Measurements from ENCODE around the gene PTBP1. TPM values are rescaled to one million over a fixed set of nuclear protein-coding genes. Genes with fewer than 3 reads are reported as not detected.

The PTBP1 gene
- polyA plus RNA-seq, 3 donors, result 62.4 to 117 (median 81.6) TPM

- Mint-ChIP-seq H3K9me3 (no peaks in the 10 kb centered on the region), H3K36me3 (peaks cover 29 to 65% of the 10 kb centered on the region in 2 donors), H3K4me1 (peaks cover 28% of the 10 kb centered on the region), H3K27ac (peak overlapping the region in 1 of 7 donors; percentile 66), H3K4me3 (no peak overlapping the region), H3K27me3 (ENCODE audit: low read depth in 3 of 3) (no peaks in the 10 kb centered on the region)
- Histone ChIP-seq H3K4me3 (replicated peaks in 1 of 3; ENCODE audit: low read depth in 2 of 3, low read length in 3 of 3) (no peak overlapping the region), H3K4me2 (replicated peaks; ENCODE audit: extremely low read depth, low read length, poor library complexity, severe bottlenecking) (no peak overlapping the region), H3K9ac (ENCODE audit: insufficient read depth, low read length, poor library complexity, severe bottlenecking) (no peak overlapping the region), H3K27ac (ENCODE audit: low read depth in 1 of 2, low read length in 2 of 2) (no peak overlapping the region), H4K20me1 (ENCODE audit: insufficient read depth, low read length) (peaks cover 98% of the 10 kb centered on the region), H3K9me3 (replicated peaks in 1 of 2; ENCODE audit: control insufficient read depth in 1 of 2, insufficient read depth in 1 of 2, low read length in 2 of 2) (no peaks in the 10 kb centered on the region), H2AFZ (ENCODE audit: insufficient read depth, low read depth, low read length, poor library complexity, severe bottlenecking) (no peak overlapping the region), H3K79me2 (ENCODE audit: insufficient read depth, low read length) (peaks cover 98% of the 10 kb centered on the region), H3K27me3 (ENCODE audit: control insufficient read depth in 2 of 2, insufficient read depth in 2 of 2, low read length in 2 of 2) (no peaks in the 10 kb centered on the region), H3K36me3 (replicated peaks in 1 of 2; ENCODE audit: control insufficient read depth in 1 of 2, insufficient read depth in 2 of 2, low read length in 2 of 2) (peaks cover 55 to 76% of the 10 kb centered on the region in 2 donors), H3K4me1 (ENCODE audit: control insufficient read depth in 1 of 2, insufficient read depth in 2 of 2, low read length in 2 of 2) (peaks cover 33 to 40% of the 10 kb centered on the region in 2 donors)
- no peak for DNase-seq
- intact Hi-C loops (cut with micrococcal nuclease), result no loop called here
- 90% methylated on average over 24 of the region's 28 CpGs for WGBS (ENCODE audit: insufficient coverage)
- no peak for TF ChIP-seq CTCF (IDR thresholded peaks at IDR 0.05)
Measured at GRCh38 chr19:802498-803098, 5.3 kb downstream of the PTBP1 start.

- 96% methylated on average over 15 of the region's 17 CpGs for WGBS (ENCODE audit: insufficient coverage)
- Histone ChIP-seq H4K20me1 (ENCODE audit: insufficient read depth, low read length) (peaks cover 100% of the 10 kb centered on the region), H3K36me3 (replicated peaks in 1 of 2; ENCODE audit: control insufficient read depth in 1 of 2, insufficient read depth in 2 of 2, low read length in 2 of 2) (peaks cover 61 to 81% of the 10 kb centered on the region in 2 donors), H3K79me2 (ENCODE audit: insufficient read depth, low read length) (peaks cover 100% of the 10 kb centered on the region), H3K27ac (ENCODE audit: low read depth in 1 of 2, low read length in 2 of 2) (no peak overlapping the region), H3K4me2 (replicated peaks; ENCODE audit: extremely low read depth, low read length, poor library complexity, severe bottlenecking) (no peak overlapping the region), H3K4me1 (ENCODE audit: control insufficient read depth in 1 of 2, insufficient read depth in 2 of 2, low read length in 2 of 2) (peaks cover 33 to 39% of the 10 kb centered on the region in 2 donors), H2AFZ (ENCODE audit: insufficient read depth, low read depth, low read length, poor library complexity, severe bottlenecking) (no peak overlapping the region), H3K9me3 (replicated peaks in 1 of 2; ENCODE audit: control insufficient read depth in 1 of 2, insufficient read depth in 1 of 2, low read length in 2 of 2) (no peaks in the 10 kb centered on the region), H3K4me3 (replicated peaks in 1 of 3; ENCODE audit: low read depth in 2 of 3, low read length in 3 of 3) (no peak overlapping the region), H3K9ac (ENCODE audit: insufficient read depth, low read length, poor library complexity, severe bottlenecking) (no peak overlapping the region), H3K27me3 (ENCODE audit: control insufficient read depth in 2 of 2, insufficient read depth in 2 of 2, low read length in 2 of 2) (no peaks in the 10 kb centered on the region)
- H3K4me3 Mint-ChIP-seq, result no peak overlapping the region
- H3K27ac Mint-ChIP-seq, result peak overlapping the region in 2 of 7 donors; percentile 16 to 71
- no peak for TF ChIP-seq CTCF (IDR thresholded peaks at IDR 0.05)
- H3K9me3 Mint-ChIP-seq, result no peaks in the 10 kb centered on the region
- DNase-seq, result no peak
- H3K4me1 Mint-ChIP-seq, result peaks cover 28% of the 10 kb centered on the region
- H3K27me3 Mint-ChIP-seq (ENCODE audit: low read depth in 3 of 3), result no peaks in the 10 kb centered on the region
- intact Hi-C loops (cut with micrococcal nuclease), result no loop called here
- H3K36me3 Mint-ChIP-seq, result peaks cover 34 to 70% of the 10 kb centered on the region in 2 donors
Measured at GRCh38 chr19:803099-803561, 5.9 kb downstream of the PTBP1 start.
